Ectodermal cell (in vitro differentiated cells): Measurements from ENCODE around the gene PSORS1C2.

ENCODE experiments used
- H3K27ac ChIP-seq: 2 replicates; pipeline ENCODE4 v1.7.0; 2013; ENCODE audit warnings: mild to moderate bottlenecking, low read depth, low read length; ENCODE audit not compliant: insufficient read depth, poor library complexity, severe bottlenecking
- H3K27me3 ChIP-seq: 2 replicates; pipeline ENCODE4 v1.7.0; 2013; ENCODE audit warnings: mild to moderate bottlenecking, low read length; ENCODE audit not compliant: insufficient read depth, control insufficient read depth, poor library complexity, severe bottlenecking
- H3K36me3 ChIP-seq: one replicate; pipeline ENCODE4 v1.7.0; 2013; ENCODE audit warnings: low read length; ENCODE audit not compliant: control insufficient read depth, insufficient read depth
- H3K4me1 ChIP-seq: one replicate; pipeline ENCODE4 v1.7.0; 2013; ENCODE audit warnings: low read length; ENCODE audit not compliant: control insufficient read depth, insufficient read depth
- H3K4me3 ChIP-seq: 2 replicates; pipeline ENCODE4 v1.7.0; 2013; ENCODE audit warnings: low read depth, low read length, control low read depth; ENCODE audit not compliant: insufficient read depth
- H3K9me3 ChIP-seq: 2 replicates; pipeline ENCODE4 v1.7.0; 2013; ENCODE audit warnings: mild to moderate bottlenecking, low read length, moderate library complexity; ENCODE audit not compliant: control insufficient read depth
- WGBS, 2 experiments: methylation state at CpG; one replicate each; pipeline ENCODE4 v1.1.7; 2013; ENCODE audit warnings: missing lambda C conversion rate in 2 of 2; 5-methylcytosine and 5-hydroxymethylcytosine counted together

The PSORS1C2 gene

DNA sequence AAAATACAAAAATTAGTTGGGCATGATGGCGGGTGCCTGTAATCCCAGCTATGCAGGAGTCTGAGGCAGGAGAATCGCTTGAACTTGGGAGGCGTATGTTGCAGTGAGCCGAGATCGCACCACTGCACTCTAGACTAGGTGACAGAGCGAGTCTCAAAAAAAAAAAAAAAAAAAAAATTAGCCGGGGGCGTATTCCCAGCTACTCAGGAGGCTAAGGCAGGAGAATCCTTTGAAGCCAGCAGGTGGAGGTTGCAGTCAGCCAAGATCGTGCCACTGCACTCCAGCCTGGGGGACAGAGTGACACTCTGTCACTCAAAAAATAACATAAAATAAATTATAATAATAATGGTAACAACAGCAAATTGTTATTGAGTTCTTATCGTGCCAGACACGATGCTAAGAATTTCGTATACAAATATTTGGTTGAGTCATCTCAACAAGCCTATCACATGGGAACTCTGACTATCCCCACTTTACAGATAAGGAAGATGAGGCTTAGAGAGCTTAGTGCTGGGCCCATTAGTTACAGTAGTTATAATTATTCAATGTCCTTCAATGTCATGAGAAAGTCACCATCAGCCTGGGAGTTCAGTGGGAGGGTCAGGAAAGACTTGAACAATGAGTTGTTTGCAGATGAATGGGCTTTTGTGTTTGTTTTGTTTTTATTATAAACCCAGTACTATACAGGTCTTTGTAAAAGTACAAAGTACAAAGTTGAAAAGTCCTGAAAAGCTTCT is 45.9 kb downstream of the PSORS1C2 start:
- 87 to 94% methylated on average over 10 to 12 of the region's 12 CpGs for WGBS, 2 experiments
- H3K4me1 ChIP-seq, result no peaks in the 10 kb centered on the region
- no peak overlapping the region for H3K27ac ChIP-seq
- H3K9me3 ChIP-seq, result no peaks in the 10 kb centered on the region
- no peaks in the 10 kb centered on the region for H3K27me3 ChIP-seq
- H3K36me3 ChIP-seq, result no peaks in the 10 kb centered on the region
- H3K4me3 ChIP-seq, result no peak overlapping the region

DNA sequence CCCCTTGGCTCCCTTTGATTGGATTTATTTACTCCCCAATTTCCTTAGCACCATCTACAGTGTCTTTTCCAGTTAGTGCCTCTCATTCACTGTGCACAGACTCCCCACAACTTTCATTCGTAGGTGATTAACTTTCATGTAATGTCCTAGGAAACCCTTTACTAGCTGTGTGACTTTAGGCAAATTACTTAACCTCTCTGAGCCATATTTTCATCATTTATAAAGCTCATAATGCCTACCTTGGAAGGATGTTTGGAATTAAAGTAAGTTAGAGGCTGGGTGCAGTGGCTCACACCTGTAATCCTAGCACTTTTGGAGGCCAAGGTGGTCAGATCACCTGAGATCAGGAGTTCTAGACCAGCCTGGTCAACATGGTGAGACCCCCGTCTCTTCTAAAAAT is 46.6 kb downstream of the PSORS1C2 start:
- no peaks in the 10 kb centered on the region for H3K27me3 ChIP-seq
- WGBS, 2 experiments, result 94 to 95% methylated on average over 2 of the region's 2 CpGs
- H3K27ac ChIP-seq, result no peak overlapping the region
- H3K4me1 ChIP-seq, result peaks cover under 1% of the 10 kb centered on the region
- no peak overlapping the region for H3K4me3 ChIP-seq
- no peaks in the 10 kb centered on the region for H3K36me3 ChIP-seq
- H3K9me3 ChIP-seq, result no peaks in the 10 kb centered on the region

DNA sequence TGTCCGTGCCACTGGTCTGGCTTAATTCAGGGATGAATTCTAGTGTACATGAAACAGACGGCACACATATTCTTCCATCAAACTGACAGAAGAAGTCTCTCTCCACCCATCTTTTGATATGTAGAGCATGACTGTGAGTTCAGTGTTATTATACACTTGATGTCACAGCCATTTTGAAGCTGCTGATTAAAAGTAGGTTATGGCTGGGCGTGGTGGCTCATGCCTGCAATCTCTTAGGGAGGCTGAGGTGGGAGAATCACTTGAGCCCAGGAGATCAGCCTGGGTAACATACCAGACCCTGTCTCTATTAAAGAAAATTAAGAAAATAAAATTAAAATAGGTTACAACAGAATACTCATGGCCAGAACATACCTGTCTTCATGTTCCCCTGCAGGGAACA is 47.2 kb downstream of the PSORS1C2 start:
- WGBS, 2 experiments, result 58 to 76% methylated on average over 3 of the region's 3 CpGs
- no peaks in the 10 kb centered on the region for H3K27me3 ChIP-seq
- no peaks in the 10 kb centered on the region for H3K9me3 ChIP-seq
- no peak overlapping the region for H3K4me3 ChIP-seq
- peaks cover 4% of the 10 kb centered on the region for H3K4me1 ChIP-seq
- no peak overlapping the region for H3K27ac ChIP-seq
- no peaks in the 10 kb centered on the region for H3K36me3 ChIP-seq

GRCh38 chr6:31090973-31091364 is 47.9 kb downstream of the PSORS1C2 start:
- H3K27ac ChIP-seq, result no peak overlapping the region
- no peak overlapping the region for H3K4me3 ChIP-seq
- no peaks in the 10 kb centered on the region for H3K27me3 ChIP-seq
- H3K36me3 ChIP-seq, result no peaks in the 10 kb centered on the region
- H3K9me3 ChIP-seq, result no peaks in the 10 kb centered on the region
- peaks cover 4% of the 10 kb centered on the region for H3K4me1 ChIP-seq
- WGBS, 2 experiments, result 90 to 96% methylated on average over 6 of the region's 6 CpGs

GRCh38 chr6:31090275-31090972 is 48.4 kb downstream of the PSORS1C2 start:
- Histone ChIP-seq H3K4me1 (peaks cover 4% of the 10 kb centered on the region), H3K9me3 (no peaks in the 10 kb centered on the region), H3K4me3 (no peak overlapping the region), H3K27ac (no peak overlapping the region), H3K36me3 (no peaks in the 10 kb centered on the region), H3K27me3 (no peaks in the 10 kb centered on the region)
- 96 to 100% methylated on average over 2 to 3 of the region's 3 CpGs for WGBS, 2 experiments
